ENCODE measurements around the gene ZNF444.

DNA sequence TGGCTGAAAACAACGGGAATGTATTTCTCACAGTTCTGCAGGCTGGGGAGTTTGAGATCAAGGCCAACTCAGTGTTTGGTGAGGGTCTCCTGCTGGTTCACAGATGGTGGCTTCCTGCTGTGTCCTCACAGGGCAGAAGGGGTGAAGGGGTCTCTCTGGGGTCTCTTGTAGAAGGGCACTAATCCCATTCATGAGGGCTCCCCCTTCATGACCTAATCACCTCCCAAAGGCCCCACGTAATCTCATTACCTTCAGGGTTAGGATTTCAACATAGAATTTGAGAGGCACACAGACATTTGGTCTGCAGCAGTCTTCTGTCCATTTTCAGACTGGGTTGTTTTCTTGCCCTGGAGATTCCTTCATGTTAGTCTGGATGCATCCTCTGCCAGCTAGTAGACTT, 11.6 kb downstream of the ZNF444 start:
- TF ChIP-seq, protein P1, sequence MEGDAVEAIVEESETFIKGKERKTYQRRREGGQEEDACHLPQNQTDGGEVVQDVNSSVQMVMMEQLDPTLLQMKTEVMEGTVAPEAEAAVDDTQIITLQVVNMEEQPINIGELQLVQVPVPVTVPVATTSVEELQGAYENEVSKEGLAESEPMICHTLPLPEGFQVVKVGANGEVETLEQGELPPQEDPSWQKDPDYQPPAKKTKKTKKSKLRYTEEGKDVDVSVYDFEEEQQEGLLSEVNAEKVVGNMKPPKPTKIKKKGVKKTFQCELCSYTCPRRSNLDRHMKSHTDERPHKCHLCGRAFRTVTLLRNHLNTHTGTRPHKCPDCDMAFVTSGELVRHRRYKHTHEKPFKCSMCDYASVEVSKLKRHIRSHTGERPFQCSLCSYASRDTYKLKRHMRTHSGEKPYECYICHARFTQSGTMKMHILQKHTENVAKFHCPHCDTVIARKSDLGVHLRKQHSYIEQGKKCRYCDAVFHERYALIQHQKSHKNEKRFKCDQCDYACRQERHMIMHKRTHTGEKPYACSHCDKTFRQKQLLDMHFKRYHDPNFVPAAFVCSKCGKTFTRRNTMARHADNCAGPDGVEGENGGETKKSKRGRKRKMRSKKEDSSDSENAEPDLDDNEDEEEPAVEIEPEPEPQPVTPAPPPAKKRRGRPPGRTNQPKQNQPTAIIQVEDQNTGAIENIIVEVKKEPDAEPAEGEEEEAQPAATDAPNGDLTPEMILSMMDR (IDR thresholded peaks at IDR 0.05): no peak
- TF ChIP-seq POLR2A (IDR thresholded peaks at IDR 0.05): no peak

All from tibial nerve (tissue), 3 donors.